Brain microvascular endothelial cell (primary cell): ENCODE results near the gene KIF5C.

Source experiments
- DNase-seq: peaks from one replicate; pipeline ENCODE4 v3.0.0-alpha.2; 2020
- H3K27ac ChIP-seq: fragments of 250-450 bp; sonication (Bioruptor Pico); 2 replicates; pipeline ENCODE4 v1.5.1; 2020; ENCODE audit warnings: mild to moderate bottlenecking, moderate library complexity
- H3K27me3 ChIP-seq: fragments of 250-450 bp; sonication (Bioruptor Pico); replicated peaks from 2 replicates; pipeline ENCODE4 v1.5.1; 2020; ENCODE audit warnings: mild to moderate bottlenecking
- H3K36me3 ChIP-seq: fragments of 250-450 bp; sonication (Bioruptor Pico); replicated peaks from 2 replicates; pipeline ENCODE4 v1.5.1; 2020; ENCODE audit warnings: mild to moderate bottlenecking
- H3K4me3 ChIP-seq: 2 replicates; pipeline ENCODE4 v1.5.1; 2011; ENCODE audit warnings: low read depth, mild to moderate bottlenecking, control low read depth, low read length, moderate library complexity
- CTCF ChIP-seq: IDR thresholded peaks from 2 replicates; pipeline ENCODE4 v1.5.1; 2011; ENCODE audit warnings: low read depth, mild to moderate bottlenecking, moderate library complexity, low read length, control low read depth, inconsistent platforms; ENCODE audit errors: missing control alignments
- in situ Hi-C: cut with HindIII; loops from 2 replicates; pipeline ENCODE4 v1.10.0; 2017; ENCODE audit warnings: low sequenced_read_pairs, low pct_ligation_motif_present

KIF5C gene

GRCh38 chr2:149042881-149043280 lies 167.9 kb downstream of the KIF5C start:
- Histone ChIP-seq H3K36me3 (no peaks in the 10 kb centered on the region), H3K4me3 (no peak overlapping the region), H3K27me3 (peaks cover 14% of the 10 kb centered on the region), H3K27ac (no peak overlapping the region)
- in situ Hi-C loops: no loop called here
- TF ChIP-seq CTCF: no peak
- no peak for DNase-seq

- DNase-seq: no peak
- in situ Hi-C loops: no loop called here
- H3K36me3 ChIP-seq: no peaks in the 10 kb centered on the region
- no peaks in the 10 kb centered on the region for H3K27me3 ChIP-seq
- no peak overlapping the region for H3K27ac ChIP-seq
- no peak overlapping the region for H3K4me3 ChIP-seq
- no peak for TF ChIP-seq CTCF
Measured at GRCh38 chr2:149044500-149044899, 169.5 kb downstream of the KIF5C start.

- H3K27ac ChIP-seq: no peak overlapping the region
- H3K36me3 ChIP-seq: no peaks in the 10 kb centered on the region
- in situ Hi-C loops: no loop called here
- no peaks in the 10 kb centered on the region for H3K27me3 ChIP-seq
- no peak overlapping the region for H3K4me3 ChIP-seq
- TF ChIP-seq CTCF: no peak
- DNase-seq: no peak
Measured at GRCh38 chr2:149047118-149047517, 172.1 kb downstream of the KIF5C start.

- H3K27ac ChIP-seq: no peak overlapping the region
- no peaks in the 10 kb centered on the region for H3K36me3 ChIP-seq
- DNase-seq: no peak
- no peaks in the 10 kb centered on the region for H3K27me3 ChIP-seq
- no peak overlapping the region for H3K4me3 ChIP-seq
- in situ Hi-C loops: no loop called here
- TF ChIP-seq CTCF: no peak
Measured at GRCh38 chr2:149049142-149049541, 174.1 kb downstream of the KIF5C start.

GRCh38 chr2:149050188-149050587 lies 175.2 kb downstream of the KIF5C start:
- Histone ChIP-seq H3K36me3 (no peaks in the 10 kb centered on the region), H3K27me3 (no peaks in the 10 kb centered on the region), H3K27ac (no peak overlapping the region), H3K4me3 (no peak overlapping the region)
- no peak for DNase-seq
- TF ChIP-seq CTCF: no peak
- in situ Hi-C loops: no loop called here

- H3K36me3 ChIP-seq: no peaks in the 10 kb centered on the region
- H3K27me3 ChIP-seq: no peaks in the 10 kb centered on the region
- no peak for TF ChIP-seq CTCF
- H3K4me3 ChIP-seq: no peak overlapping the region
- DNase-seq: no peak
- in situ Hi-C loops: no loop called here
- no peak overlapping the region for H3K27ac ChIP-seq
Measured at GRCh38 chr2:149055751-149056150, 180.7 kb downstream of the KIF5C start.
